OCI-LY1 (cell line): ENCODE results near the gene NANP.
"Not testable (repeated sequence)": the region's sequence is repeated elsewhere in the genome, so short reads cannot be mapped to it uniquely, and the experiment has no call there.

ENCODE experiments used
- H2AFZ ChIP-seq: fragments of 200-600 bp; sonication (generic), shearing (Covaris generic); 2 replicates; pipeline ENCODE4 v1.6.0; 2014; ENCODE audit warnings: antibody characterized with exemption, mild to moderate bottlenecking, low read length
- H3F3A ChIP-seq: fragments of 200-600 bp; sonication (generic), shearing (Covaris generic); 2 replicates; pipeline ENCODE4 v1.6.0; 2014; ENCODE audit warnings: mild to moderate bottlenecking, antibody characterized with exemption, low read length, moderate library complexity; ENCODE audit not compliant: insufficient read depth
- H3K27ac ChIP-seq: fragments of 200-600 bp; sonication (generic); 2 replicates; pipeline ENCODE4 v1.5.1; 2014; ENCODE audit warnings: low read length, mixed run types, mild to moderate bottlenecking, low read depth; ENCODE audit not compliant: poor library complexity, severe bottlenecking
- H3K27me3 ChIP-seq: fragments of 200-600 bp; sonication (generic); 2 replicates; pipeline ENCODE4 v1.6.0; 2014; ENCODE audit warnings: antibody characterized with exemption, mild to moderate bottlenecking, low read length, moderate library complexity; ENCODE audit not compliant: insufficient read depth
- H3K36me3 ChIP-seq: fragments of 200-600 bp; sonication (generic); 2 replicates; pipeline ENCODE4 v1.6.1; 2014; ENCODE audit warnings: mild to moderate bottlenecking, antibody characterized with exemption, low read length, moderate library complexity, mixed read lengths; ENCODE audit not compliant: insufficient read depth
- H3K4me1 ChIP-seq: fragments of 200-600 bp; sonication (generic); 2 replicates; pipeline ENCODE4 v1.5.1; 2014; ENCODE audit warnings: mild to moderate bottlenecking, low read length, moderate library complexity; ENCODE audit not compliant: insufficient read depth, severe bottlenecking
- H3K4me2 ChIP-seq: fragments of 200-600 bp; sonication (generic), shearing (Covaris generic); 2 replicates; pipeline ENCODE4 v1.6.1; 2014; ENCODE audit warnings: low read length
- H3K4me3 ChIP-seq: fragments of 200-600 bp; sonication (generic); 2 replicates; pipeline ENCODE4 v1.5.1; 2014; ENCODE audit warnings: low read length, low read depth, mild to moderate bottlenecking, mixed read lengths; ENCODE audit not compliant: poor library complexity, severe bottlenecking
- H3K79me2 ChIP-seq: fragments of 200-600 bp; shearing (Covaris generic); 2 replicates; pipeline ENCODE4 v1.6.1; 2016; ENCODE audit warnings: mixed run types, low read length, mixed read lengths; ENCODE audit not compliant: insufficient read depth
- H3K9ac ChIP-seq: fragments of 200-600 bp; sonication (generic), shearing (Covaris generic); 2 replicates; pipeline ENCODE4 v1.6.1; 2014; ENCODE audit warnings: mild to moderate bottlenecking, low read length, mixed read lengths
- H3K9me2 ChIP-seq: fragments of 200-600 bp; sonication (generic), shearing (Covaris generic); 2 replicates; pipeline ENCODE4 v1.6.1; 2014; ENCODE audit warnings: low read depth, mild to moderate bottlenecking, low read length, mixed read lengths
- H3K9me3 ChIP-seq: fragments of 200-600 bp; shearing (Covaris generic); 2 replicates; pipeline ENCODE4 v1.6.1; 2014; ENCODE audit warnings: low read length, mixed read lengths
- H4K20me1 ChIP-seq: fragments of 200-600 bp; sonication (generic), shearing (Covaris generic); 2 replicates; pipeline ENCODE4 v1.6.0; 2016; ENCODE audit warnings: mild to moderate bottlenecking, low read length; ENCODE audit not compliant: insufficient read depth
- EZH2 ChIP-seq: fragments of 200-600 bp; sonication (generic), shearing (Covaris generic); IDR thresholded peaks from 2 replicates; pipeline ENCODE4 v1.8.0; 2017; ENCODE audit warnings: borderline replicate concordance, mixed run types, mild to moderate bottlenecking, antibody characterized with exemption, low read length, moderate library complexity, mixed read lengths
- TF ChIP-seq, protein P1 (sequence below): fragments of 200-600 bp; sonication (generic), shearing (Covaris generic); IDR thresholded peaks from 2 replicates; pipeline ENCODE4 v1.5.1; 2017; ENCODE audit warnings: mild to moderate bottlenecking, antibody characterized with exemption, low read length, moderate library complexity, mixed read lengths

The NANP gene

DNA sequence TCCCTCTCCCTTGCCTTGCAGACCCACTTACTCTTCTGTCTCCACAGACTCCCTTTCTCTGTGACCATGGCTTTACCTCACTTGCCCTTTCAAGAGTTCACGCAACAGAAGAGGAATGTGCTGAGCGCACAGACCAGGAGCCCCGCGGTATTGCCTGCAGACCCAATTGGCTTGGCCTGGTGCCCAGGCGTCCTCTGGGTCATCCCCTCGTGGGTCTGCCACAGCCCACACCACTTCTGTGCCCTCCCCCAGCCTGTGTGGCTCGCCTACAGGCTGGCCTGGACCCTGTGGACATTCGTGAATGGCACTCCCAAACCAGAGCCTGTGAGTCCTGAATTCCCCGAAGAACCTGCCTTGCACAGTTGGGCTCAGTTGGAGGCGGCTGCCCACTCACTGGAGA, 23.2 kb downstream of the NANP start:
- Histone ChIP-seq H3K9ac (no peak overlapping the region), H3K4me1 (no peaks in the 10 kb centered on the region), H3K27me3 (no peaks in the 10 kb centered on the region), H3K79me2 (no peaks in the 10 kb centered on the region), H3K27ac (no peak overlapping the region), H3K36me3 (no peaks in the 10 kb centered on the region), H3K9me2 (no peaks in the 10 kb centered on the region), H4K20me1 (no peaks in the 10 kb centered on the region), H2AFZ (no peak overlapping the region), H3F3A (no peaks in the 10 kb centered on the region), H3K4me3 (no peak overlapping the region), H3K4me2 (no peak overlapping the region), H3K9me3 (no peaks in the 10 kb centered on the region)
- no peak for TF ChIP-seq EZH2
- TF ChIP-seq, protein P1, sequence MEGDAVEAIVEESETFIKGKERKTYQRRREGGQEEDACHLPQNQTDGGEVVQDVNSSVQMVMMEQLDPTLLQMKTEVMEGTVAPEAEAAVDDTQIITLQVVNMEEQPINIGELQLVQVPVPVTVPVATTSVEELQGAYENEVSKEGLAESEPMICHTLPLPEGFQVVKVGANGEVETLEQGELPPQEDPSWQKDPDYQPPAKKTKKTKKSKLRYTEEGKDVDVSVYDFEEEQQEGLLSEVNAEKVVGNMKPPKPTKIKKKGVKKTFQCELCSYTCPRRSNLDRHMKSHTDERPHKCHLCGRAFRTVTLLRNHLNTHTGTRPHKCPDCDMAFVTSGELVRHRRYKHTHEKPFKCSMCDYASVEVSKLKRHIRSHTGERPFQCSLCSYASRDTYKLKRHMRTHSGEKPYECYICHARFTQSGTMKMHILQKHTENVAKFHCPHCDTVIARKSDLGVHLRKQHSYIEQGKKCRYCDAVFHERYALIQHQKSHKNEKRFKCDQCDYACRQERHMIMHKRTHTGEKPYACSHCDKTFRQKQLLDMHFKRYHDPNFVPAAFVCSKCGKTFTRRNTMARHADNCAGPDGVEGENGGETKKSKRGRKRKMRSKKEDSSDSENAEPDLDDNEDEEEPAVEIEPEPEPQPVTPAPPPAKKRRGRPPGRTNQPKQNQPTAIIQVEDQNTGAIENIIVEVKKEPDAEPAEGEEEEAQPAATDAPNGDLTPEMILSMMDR: no peak

DNA sequence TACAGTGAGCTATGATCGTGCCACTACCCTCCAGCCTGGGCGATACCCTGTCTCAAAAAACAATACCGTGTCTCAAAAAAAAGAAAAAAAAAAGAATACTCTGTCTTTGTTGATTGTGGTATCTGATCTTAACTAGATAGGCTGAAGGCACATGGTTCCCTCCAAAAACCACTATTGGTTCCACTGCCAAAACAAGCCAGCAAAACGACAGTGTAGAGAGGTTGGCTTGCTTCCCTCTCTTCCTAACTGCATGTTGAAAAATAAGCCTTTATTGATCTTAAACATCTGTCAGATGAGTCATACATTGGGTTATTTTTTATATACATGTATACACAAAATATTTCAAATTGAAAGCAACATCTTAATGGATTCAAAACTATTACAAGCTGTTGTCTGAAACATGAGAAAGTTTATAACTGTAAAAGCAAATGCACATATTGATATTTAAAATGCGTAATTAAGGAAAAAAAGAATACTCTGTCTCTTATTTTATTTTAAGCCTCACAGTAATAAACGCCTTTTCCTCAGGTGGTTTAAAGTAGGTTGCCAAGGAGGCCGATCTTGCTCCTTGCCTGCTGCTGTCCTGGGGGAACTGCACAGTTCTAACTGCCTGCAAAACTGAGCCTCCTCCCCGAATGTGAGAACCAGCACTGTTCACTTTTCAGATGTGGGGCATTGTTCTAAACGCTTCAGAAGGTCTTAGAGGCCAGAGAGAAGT, 31.5 kb downstream of the NANP start:
- no peak for TF ChIP-seq EZH2
- TF ChIP-seq, protein P1: no peak
- Histone ChIP-seq H3K27me3 (no peaks in the 10 kb centered on the region), H3K27ac (no peak overlapping the region), H3K36me3 (no peaks in the 10 kb centered on the region), H3K4me2 (no peak overlapping the region), H3K9me3 (no peaks in the 10 kb centered on the region), H3F3A (no peaks in the 10 kb centered on the region), H3K4me1 (no peaks in the 10 kb centered on the region), H3K79me2 (no peaks in the 10 kb centered on the region), H3K9ac (no peak overlapping the region), H4K20me1 (no peaks in the 10 kb centered on the region), H3K4me3 (no peak overlapping the region), H3K9me2 (no peaks in the 10 kb centered on the region), H2AFZ (no peak overlapping the region)

DNA sequence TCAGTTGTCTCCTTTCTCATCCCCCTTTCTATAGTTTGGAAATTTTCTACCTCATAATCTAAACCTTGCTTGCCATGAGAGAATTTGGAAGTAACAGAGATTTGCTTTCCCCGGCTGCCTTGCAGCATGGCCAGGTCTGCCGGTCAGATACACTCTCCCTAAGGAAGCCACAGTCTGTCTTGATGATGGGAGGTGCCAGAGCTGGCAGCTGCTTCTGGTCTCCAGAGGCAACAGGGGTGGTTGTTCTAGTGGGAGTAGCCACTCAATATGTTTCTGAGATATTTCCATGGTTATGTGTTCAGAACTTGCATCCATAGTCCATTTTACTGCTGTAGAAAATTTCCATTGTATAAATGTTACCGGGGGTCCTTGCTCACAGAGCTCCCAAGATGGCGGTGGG, 33.0 kb downstream of the NANP start:
- not testable (repeated sequence) for H3K9me2 ChIP-seq, H3K79me2 ChIP-seq

DNA sequence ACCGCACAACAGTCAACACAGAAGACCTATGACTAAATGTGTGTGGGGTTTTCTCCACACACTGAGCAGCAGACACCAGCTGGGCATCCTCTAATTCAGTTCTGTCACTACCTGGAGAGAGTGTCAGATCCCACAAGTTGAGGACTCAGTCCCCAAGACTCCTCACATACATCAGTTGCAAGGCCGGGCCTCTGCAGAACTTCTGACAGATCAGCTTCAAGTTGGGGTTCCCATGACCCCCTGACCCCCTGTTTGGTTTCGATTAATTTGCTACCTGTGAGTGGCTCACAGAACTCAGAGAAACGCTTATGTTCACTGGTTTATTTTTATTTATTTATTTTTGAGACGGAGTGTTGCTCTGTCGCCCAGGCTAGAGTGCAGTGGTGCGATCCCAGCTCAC, 35.3 kb downstream of the NANP start:
- H4K20me1 ChIP-seq: no peaks in the 10 kb centered on the region
- no peak overlapping the region for H3K4me3 ChIP-seq
- no peak overlapping the region for H3K4me2 ChIP-seq
- H3K79me2 ChIP-seq: no peaks in the 10 kb centered on the region
- H3K27ac ChIP-seq: no peak overlapping the region
- peaks cover 10% of the 10 kb centered on the region for H3K4me1 ChIP-seq
- H3K9me3 ChIP-seq: no peaks in the 10 kb centered on the region
- no peaks in the 10 kb centered on the region for H3F3A ChIP-seq
- no peak overlapping the region for H2AFZ ChIP-seq
- H3K27me3 ChIP-seq: no peaks in the 10 kb centered on the region
- TF ChIP-seq EZH2: no peak
- TF ChIP-seq, protein P1: no peak
- H3K9me2 ChIP-seq: no peaks in the 10 kb centered on the region
- H3K36me3 ChIP-seq: no peaks in the 10 kb centered on the region
- no peak overlapping the region for H3K9ac ChIP-seq

More for the DNA sequence above, 33.0 kb downstream of the NANP start:
- H3K9me3 ChIP-seq, H3K4me1 ChIP-seq, H3F3A ChIP-seq, H4K20me1 ChIP-seq, H3K36me3 ChIP-seq, H2AFZ ChIP-seq, H3K4me2 ChIP-seq, H3K27ac ChIP-seq, H3K4me3 ChIP-seq, H3K27me3 ChIP-seq, H3K9ac ChIP-seq: not testable (repeated sequence)
